SK-N-SH (cell line): ENCODE measurements around the gene COG4.

Experiments
- EP300 ChIP-seq, 2 experiments: IDR thresholded peaks; 2 replicates each; pipeline versions ENCODE4 v1.4.0 to v1.6.1; 2012; ENCODE audit warnings: borderline replicate concordance in 1 of 2, low read depth in 1 of 2, low read length in 1 of 2
- GABPA ChIP-seq: IDR thresholded peaks from 2 replicates; pipeline ENCODE4 v1.4.0; 2012; ENCODE audit warnings: low read depth, mild to moderate bottlenecking
- NRF1 ChIP-seq: IDR thresholded peaks from 2 replicates; pipeline ENCODE4 v1.6.1; 2012; ENCODE audit warnings: low read depth, mild to moderate bottlenecking, low read length
- SIN3A ChIP-seq: IDR thresholded peaks from 2 replicates; pipeline ENCODE4 v1.6.1; 2012; ENCODE audit warnings: low read depth, mild to moderate bottlenecking, low read length, moderate library complexity, borderline replicate concordance
- TF ChIP-seq, protein P1 (sequence below): fragments of 200-600 bp; sonication (generic); IDR thresholded peaks from 2 replicates; pipeline ENCODE4 v1.6.1; 2017; ENCODE audit warnings: antibody characterized with exemption, mild to moderate bottlenecking, moderate library complexity
- TF ChIP-seq, protein P2 (sequence below): IDR thresholded peaks from 2 replicates; pipeline ENCODE4; 2012
- TF ChIP-seq, protein P3 (sequence below): fragments of 150-350 bp; IDR thresholded peaks from 2 replicates; pipeline ENCODE4 v1.6.1; 2016; ENCODE audit warnings: mild to moderate bottlenecking, low read depth, low read length

DNA sequence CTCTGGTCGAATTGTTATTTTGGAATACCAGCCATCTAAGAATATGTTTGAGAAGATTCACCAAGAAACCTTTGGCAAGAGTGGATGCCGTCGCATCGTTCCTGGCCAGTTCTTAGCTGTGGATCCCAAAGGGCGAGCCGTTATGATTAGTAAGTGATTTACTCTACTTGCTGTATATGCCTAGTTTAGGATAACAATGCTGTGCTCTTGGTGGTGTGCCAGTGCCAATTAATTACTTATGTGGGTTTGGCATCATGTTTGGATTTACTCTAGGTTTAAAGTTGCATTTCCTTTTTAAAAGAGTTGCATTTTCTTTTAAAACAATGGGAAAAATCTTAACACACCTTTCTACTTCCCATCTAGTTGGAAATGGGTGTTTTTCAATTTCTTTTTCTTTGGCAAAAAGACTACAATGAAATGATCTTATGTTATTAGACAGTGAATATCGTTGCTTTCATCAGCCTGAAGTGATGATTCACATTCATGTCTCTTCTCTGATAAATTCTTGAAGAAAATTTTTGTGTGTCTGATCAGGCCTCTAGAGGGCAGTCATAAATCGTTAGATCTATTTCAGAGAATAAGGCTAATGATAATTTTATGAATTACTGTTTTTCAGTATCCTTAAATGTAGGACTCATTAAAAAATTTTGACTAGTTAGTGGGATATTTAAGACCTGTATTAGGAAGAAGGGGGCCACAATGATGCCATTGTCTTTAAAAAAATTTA lies 5.9 kb upstream of the COG4 start:
- TF ChIP-seq, protein P1, sequence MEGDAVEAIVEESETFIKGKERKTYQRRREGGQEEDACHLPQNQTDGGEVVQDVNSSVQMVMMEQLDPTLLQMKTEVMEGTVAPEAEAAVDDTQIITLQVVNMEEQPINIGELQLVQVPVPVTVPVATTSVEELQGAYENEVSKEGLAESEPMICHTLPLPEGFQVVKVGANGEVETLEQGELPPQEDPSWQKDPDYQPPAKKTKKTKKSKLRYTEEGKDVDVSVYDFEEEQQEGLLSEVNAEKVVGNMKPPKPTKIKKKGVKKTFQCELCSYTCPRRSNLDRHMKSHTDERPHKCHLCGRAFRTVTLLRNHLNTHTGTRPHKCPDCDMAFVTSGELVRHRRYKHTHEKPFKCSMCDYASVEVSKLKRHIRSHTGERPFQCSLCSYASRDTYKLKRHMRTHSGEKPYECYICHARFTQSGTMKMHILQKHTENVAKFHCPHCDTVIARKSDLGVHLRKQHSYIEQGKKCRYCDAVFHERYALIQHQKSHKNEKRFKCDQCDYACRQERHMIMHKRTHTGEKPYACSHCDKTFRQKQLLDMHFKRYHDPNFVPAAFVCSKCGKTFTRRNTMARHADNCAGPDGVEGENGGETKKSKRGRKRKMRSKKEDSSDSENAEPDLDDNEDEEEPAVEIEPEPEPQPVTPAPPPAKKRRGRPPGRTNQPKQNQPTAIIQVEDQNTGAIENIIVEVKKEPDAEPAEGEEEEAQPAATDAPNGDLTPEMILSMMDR: peak; percentile 82
- TF ChIP-seq SIN3A (no peak), EP300 (IDR thresholded peaks at IDR 0.05; ENCODE audit: borderline replicate concordance in 1 of 2, low read depth in 1 of 2, low read length in 1 of 2) (no peak), NRF1 (no peak), GABPA (no peak)
- TF ChIP-seq, protein P2, sequence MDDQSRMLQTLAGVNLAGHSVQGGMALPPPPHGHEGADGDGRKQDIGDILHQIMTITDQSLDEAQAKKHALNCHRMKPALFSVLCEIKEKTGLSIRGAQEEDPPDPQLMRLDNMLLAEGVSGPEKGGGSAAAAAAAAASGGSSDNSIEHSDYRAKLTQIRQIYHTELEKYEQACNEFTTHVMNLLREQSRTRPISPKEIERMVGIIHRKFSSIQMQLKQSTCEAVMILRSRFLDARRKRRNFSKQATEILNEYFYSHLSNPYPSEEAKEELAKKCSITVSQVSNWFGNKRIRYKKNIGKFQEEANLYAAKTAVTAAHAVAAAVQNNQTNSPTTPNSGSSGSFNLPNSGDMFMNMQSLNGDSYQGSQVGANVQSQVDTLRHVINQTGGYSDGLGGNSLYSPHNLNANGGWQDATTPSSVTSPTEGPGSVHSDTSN: no peak
- TF ChIP-seq, protein P3, sequence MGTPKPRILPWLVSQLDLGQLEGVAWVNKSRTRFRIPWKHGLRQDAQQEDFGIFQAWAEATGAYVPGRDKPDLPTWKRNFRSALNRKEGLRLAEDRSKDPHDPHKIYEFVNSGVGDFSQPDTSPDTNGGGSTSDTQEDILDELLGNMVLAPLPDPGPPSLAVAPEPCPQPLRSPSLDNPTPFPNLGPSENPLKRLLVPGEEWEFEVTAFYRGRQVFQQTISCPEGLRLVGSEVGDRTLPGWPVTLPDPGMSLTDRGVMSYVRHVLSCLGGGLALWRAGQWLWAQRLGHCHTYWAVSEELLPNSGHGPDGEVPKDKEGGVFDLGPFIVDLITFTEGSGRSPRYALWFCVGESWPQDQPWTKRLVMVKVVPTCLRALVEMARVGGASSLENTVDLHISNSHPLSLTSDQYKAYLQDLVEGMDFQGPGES: no peak
